ENCODE results near the gene TSPAN1. TPM values are rescaled to one million over a fixed set of nuclear protein-coding genes. Genes with fewer than 3 reads are reported as not detected.
"Not testable (repeated sequence)": the region's sequence is repeated elsewhere in the genome, so short reads cannot be mapped to it uniquely, and the experiment has no call there.

The TSPAN1 gene
- total and polyA plus RNA-seq, 4 donors = 45.3 to 174 (median 139) TPM

- Histone ChIP-seq H3K4me3 (no peak overlapping the region), H3K4me1 (ENCODE audit: control insufficient read depth in 5 of 5, insufficient read depth in 5 of 5, low read length in 5 of 5) (no peaks in the 10 kb centered on the region), H3K36me3 (ENCODE audit: control insufficient read depth in 4 of 4, insufficient read depth in 4 of 4, low read length in 4 of 4) (no peaks in the 10 kb centered on the region), H3K9ac (ENCODE audit: insufficient read depth in 1 of 2, low read length in 2 of 2) (no peak overlapping the region), H3K9me3 (ENCODE audit: control insufficient read depth in 4 of 4, insufficient read depth in 3 of 4, low read length in 3 of 4) (no peaks in the 10 kb centered on the region), H3K27ac (ENCODE audit: low read depth in 1 of 2, low read length in 1 of 2) (no peak overlapping the region), H3K27me3 (ENCODE audit: control insufficient read depth in 3 of 3, insufficient read depth in 3 of 3, low read length in 2 of 3) (no peaks in the 10 kb centered on the region)
- 69 to 85% methylated on average over 4 of the region's 4 CpGs for WGBS, 2 donors
- no peak for ATAC-seq (ENCODE audit: insufficient read depth, low FRiP score)
- no peak for TF ChIP-seq CTCF (IDR thresholded peaks at IDR 0.05; ENCODE audit: control extremely low read depth, extremely low read depth)
- no peak for DNase-seq
Observed at GRCh38 chr1:46221749-46222148, 46.9 kb downstream of the TSPAN1 start.

GRCh38 chr1:46223055-46223454 lies 48.2 kb downstream of the TSPAN1 start:
- not testable (repeated sequence) for H3K27ac ChIP-seq (ENCODE audit: low read depth in 1 of 2, low read length in 1 of 2); ATAC-seq (ENCODE audit: insufficient read depth, low FRiP score); H3K36me3 ChIP-seq (ENCODE audit: control insufficient read depth in 4 of 4, insufficient read depth in 4 of 4, low read length in 4 of 4); H3K27me3 ChIP-seq (ENCODE audit: control insufficient read depth in 3 of 3, insufficient read depth in 3 of 3, low read length in 2 of 3); DNase-seq; H3K4me3 ChIP-seq; H3K9me3 ChIP-seq (ENCODE audit: control insufficient read depth in 4 of 4, insufficient read depth in 3 of 4, low read length in 3 of 4); H3K4me1 ChIP-seq (ENCODE audit: control insufficient read depth in 5 of 5, insufficient read depth in 5 of 5, low read length in 5 of 5); H3K9ac ChIP-seq (ENCODE audit: insufficient read depth in 1 of 2, low read length in 2 of 2)
- 79 to 91% methylated on average over 11 of the region's 11 CpGs for WGBS, 2 donors

GRCh38 chr1:46223472-46223943 lies 48.6 kb downstream of the TSPAN1 start:
- WGBS, 2 donors = 16 to 27% methylated on average over 6 of the region's 6 CpGs
- TF ChIP-seq CTCF (IDR thresholded peaks at IDR 0.05; ENCODE audit: control extremely low read depth, extremely low read depth) = peak; percentile 81
- peak; percentile 67 to 81 (median 79) for DNase-seq

GRCh38 chr1:46224966-46225365 lies 50.1 kb downstream of the TSPAN1 start:
- Histone ChIP-seq H3K4me1 (ENCODE audit: control insufficient read depth in 5 of 5, insufficient read depth in 5 of 5, low read length in 5 of 5) (no peaks in the 10 kb centered on the region), H3K4me3 (no peak overlapping the region), H3K27me3 (ENCODE audit: control insufficient read depth in 3 of 3, insufficient read depth in 3 of 3, low read length in 2 of 3) (no peaks in the 10 kb centered on the region), H3K9ac (ENCODE audit: insufficient read depth in 1 of 2, low read length in 2 of 2) (no peak overlapping the region), H3K36me3 (ENCODE audit: control insufficient read depth in 4 of 4, insufficient read depth in 4 of 4, low read length in 4 of 4) (no peaks in the 10 kb centered on the region), H3K9me3 (ENCODE audit: control insufficient read depth in 4 of 4, insufficient read depth in 3 of 4, low read length in 3 of 4) (no peaks in the 10 kb centered on the region), H3K27ac (ENCODE audit: low read depth in 1 of 2, low read length in 1 of 2) (no peak overlapping the region)
- DNase-seq (no peak), ATAC-seq (ENCODE audit: insufficient read depth, low FRiP score) (no peak)
- no peak for TF ChIP-seq CTCF (IDR thresholded peaks at IDR 0.05; ENCODE audit: control extremely low read depth, extremely low read depth)
- 90 to 93% methylated on average over 4 of the region's 4 CpGs for WGBS, 2 donors

More at GRCh38 chr1:46223472-46223943, 48.6 kb downstream of the TSPAN1 start:
- Histone ChIP-seq H3K27ac (ENCODE audit: low read depth in 1 of 2, low read length in 1 of 2) (no peak overlapping the region), H3K4me3 (no peak overlapping the region), H3K4me1 (ENCODE audit: control insufficient read depth in 5 of 5, insufficient read depth in 5 of 5, low read length in 5 of 5) (no peaks in the 10 kb centered on the region), H3K36me3 (ENCODE audit: control insufficient read depth in 4 of 4, insufficient read depth in 4 of 4, low read length in 4 of 4) (no peaks in the 10 kb centered on the region), H3K27me3 (ENCODE audit: control insufficient read depth in 3 of 3, insufficient read depth in 3 of 3, low read length in 2 of 3) (no peaks in the 10 kb centered on the region), H3K9ac (ENCODE audit: insufficient read depth in 1 of 2, low read length in 2 of 2) (no peak overlapping the region), H3K9me3 (ENCODE audit: control insufficient read depth in 4 of 4, insufficient read depth in 3 of 4, low read length in 3 of 4) (no peaks in the 10 kb centered on the region)
- ATAC-seq (ENCODE audit: insufficient read depth, low FRiP score) = peak; percentile 59

GRCh38 chr1:46231231-46231630 lies 56.3 kb downstream of the TSPAN1 start:
- WGBS, 2 donors = 93 to 99% methylated on average over 3 of the region's 3 CpGs
- ATAC-seq (ENCODE audit: insufficient read depth, low FRiP score); H3K9me3 ChIP-seq (ENCODE audit: control insufficient read depth in 4 of 4, insufficient read depth in 3 of 4, low read length in 3 of 4); DNase-seq; H3K36me3 ChIP-seq (ENCODE audit: control insufficient read depth in 4 of 4, insufficient read depth in 4 of 4, low read length in 4 of 4); H3K9ac ChIP-seq (ENCODE audit: insufficient read depth in 1 of 2, low read length in 2 of 2); H3K4me1 ChIP-seq (ENCODE audit: control insufficient read depth in 5 of 5, insufficient read depth in 5 of 5, low read length in 5 of 5); H3K27ac ChIP-seq (ENCODE audit: low read depth in 1 of 2, low read length in 1 of 2); H3K4me3 ChIP-seq; H3K27me3 ChIP-seq (ENCODE audit: control insufficient read depth in 3 of 3, insufficient read depth in 3 of 3, low read length in 2 of 3): not testable (repeated sequence)
